ENCODE data around the gene THAP12.
A peak's percentile ranks its signal among the peaks of the same experiment; 100 is the strongest.

THAP12 gene

GRCh38 chr11:76379807-76380158 lies 1.1 kb downstream of the THAP12 start:
- no peak for DNase-seq

- DNase-seq = no peak
Observed at GRCh38 chr11:76376746-76377558, 4.0 kb downstream of the THAP12 start.

- DNase-seq = no peak
Observed at GRCh38 chr11:76371170-76371569, 9.8 kb downstream of the THAP12 start.

GRCh38 chr11:76369406-76369805 lies 11.5 kb downstream of the THAP12 start:
- peak; percentile 46 for DNase-seq

GRCh38 chr11:76368490-76368889 lies 12.4 kb downstream of the THAP12 start:
- DNase-seq = no peak

- DNase-seq = no peak
Observed at GRCh38 chr11:76365038-76365679, 15.8 kb downstream of the THAP12 start.

GRCh38 chr11:76362716-76363115 lies 18.2 kb downstream of the THAP12 start:
- DNase-seq = no peak

GRCh38 chr11:76361776-76362175 lies 19.2 kb downstream of the THAP12 start:
- DNase-seq = no peak

- DNase-seq = no peak
Observed at GRCh38 chr11:76361374-76361773, 19.6 kb downstream of the THAP12 start.

GRCh38 chr11:76355172-76355571 lies 25.8 kb downstream of the THAP12 start:
- no peak for DNase-seq

- DNase-seq = no peak
Observed at GRCh38 chr11:76348348-76348747, 32.6 kb downstream of the THAP12 start.

GRCh38 chr11:76347466-76347865 lies 33.5 kb downstream of the THAP12 start:
- no peak for DNase-seq

GRCh38 chr11:76339221-76339620 lies 41.7 kb downstream of the THAP12 start:
- no peak for DNase-seq

GRCh38 chr11:76337923-76338322 lies 43.0 kb downstream of the THAP12 start:
- DNase-seq = no peak

- DNase-seq = no peak
Observed at GRCh38 chr11:76337469-76337868, 43.5 kb downstream of the THAP12 start.

GRCh38 chr11:76336597-76336996 lies 44.3 kb downstream of the THAP12 start:
- DNase-seq = no peak

GRCh38 chr11:76335842-76336241 lies 45.1 kb downstream of the THAP12 start:
- no peak for DNase-seq

- DNase-seq = no peak
Observed at GRCh38 chr11:76334826-76335389, 46.0 kb downstream of the THAP12 start.

- DNase-seq = no peak
Observed at GRCh38 chr11:76330651-76331050, 50.3 kb downstream of the THAP12 start.

- no peak for DNase-seq
Observed at GRCh38 chr11:76329983-76330382, 50.9 kb downstream of the THAP12 start.

- DNase-seq = no peak
Observed at GRCh38 chr11:76329084-76329648, 51.8 kb downstream of the THAP12 start.

- DNase-seq = no peak
Observed at GRCh38 chr11:76327756-76328388, 53.1 kb downstream of the THAP12 start.

GRCh38 chr11:76327202-76327601 lies 53.7 kb downstream of the THAP12 start:
- DNase-seq = no peak

All from NCI-H345 (cell line).